ENCODE results near the gene ALKBH2.

DNA sequence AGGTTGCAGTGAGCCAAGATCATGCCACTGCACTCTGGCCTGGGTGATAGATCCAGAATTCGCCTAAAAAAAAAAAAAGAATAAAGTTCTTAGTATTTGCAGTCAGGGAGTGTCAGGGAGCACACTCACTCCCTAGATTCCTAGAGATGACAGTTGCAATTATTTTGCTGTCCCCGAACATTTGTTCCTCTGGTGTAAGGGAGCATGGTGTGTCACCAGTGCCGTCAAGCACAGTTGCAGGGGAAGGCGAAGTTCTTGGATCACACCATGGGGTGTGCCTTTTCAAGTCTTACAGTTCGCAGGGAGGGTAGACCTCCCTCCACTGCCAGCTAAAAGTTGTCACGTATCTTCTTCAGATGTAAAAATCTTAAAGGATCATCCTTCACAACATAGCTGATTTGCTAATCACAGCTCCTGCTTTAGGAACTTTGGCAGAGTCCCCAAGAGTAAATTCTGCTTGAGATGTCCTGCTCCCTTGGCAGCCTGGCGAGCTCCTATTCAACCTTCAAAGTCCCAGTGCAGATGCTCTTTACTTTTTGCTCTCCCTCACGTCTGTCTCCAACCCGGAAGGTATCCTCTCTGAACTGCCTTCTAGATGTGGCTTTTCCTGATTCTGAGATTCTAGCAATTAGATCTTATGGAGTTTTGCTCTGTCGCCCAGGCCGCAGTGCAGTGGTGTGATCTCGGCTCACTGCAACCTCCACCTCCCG, 34.4 kb upstream of the ALKBH2 start:
- TF ChIP-seq POLR2AphosphoS5 (IDR thresholded peaks at IDR 0.05; ENCODE audit: low read depth) = no peak
- no peak for TF ChIP-seq CTCF (IDR thresholded peaks at IDR 0.05; ENCODE audit: insufficient read depth, low read length)
- TF ChIP-seq, protein P1, sequence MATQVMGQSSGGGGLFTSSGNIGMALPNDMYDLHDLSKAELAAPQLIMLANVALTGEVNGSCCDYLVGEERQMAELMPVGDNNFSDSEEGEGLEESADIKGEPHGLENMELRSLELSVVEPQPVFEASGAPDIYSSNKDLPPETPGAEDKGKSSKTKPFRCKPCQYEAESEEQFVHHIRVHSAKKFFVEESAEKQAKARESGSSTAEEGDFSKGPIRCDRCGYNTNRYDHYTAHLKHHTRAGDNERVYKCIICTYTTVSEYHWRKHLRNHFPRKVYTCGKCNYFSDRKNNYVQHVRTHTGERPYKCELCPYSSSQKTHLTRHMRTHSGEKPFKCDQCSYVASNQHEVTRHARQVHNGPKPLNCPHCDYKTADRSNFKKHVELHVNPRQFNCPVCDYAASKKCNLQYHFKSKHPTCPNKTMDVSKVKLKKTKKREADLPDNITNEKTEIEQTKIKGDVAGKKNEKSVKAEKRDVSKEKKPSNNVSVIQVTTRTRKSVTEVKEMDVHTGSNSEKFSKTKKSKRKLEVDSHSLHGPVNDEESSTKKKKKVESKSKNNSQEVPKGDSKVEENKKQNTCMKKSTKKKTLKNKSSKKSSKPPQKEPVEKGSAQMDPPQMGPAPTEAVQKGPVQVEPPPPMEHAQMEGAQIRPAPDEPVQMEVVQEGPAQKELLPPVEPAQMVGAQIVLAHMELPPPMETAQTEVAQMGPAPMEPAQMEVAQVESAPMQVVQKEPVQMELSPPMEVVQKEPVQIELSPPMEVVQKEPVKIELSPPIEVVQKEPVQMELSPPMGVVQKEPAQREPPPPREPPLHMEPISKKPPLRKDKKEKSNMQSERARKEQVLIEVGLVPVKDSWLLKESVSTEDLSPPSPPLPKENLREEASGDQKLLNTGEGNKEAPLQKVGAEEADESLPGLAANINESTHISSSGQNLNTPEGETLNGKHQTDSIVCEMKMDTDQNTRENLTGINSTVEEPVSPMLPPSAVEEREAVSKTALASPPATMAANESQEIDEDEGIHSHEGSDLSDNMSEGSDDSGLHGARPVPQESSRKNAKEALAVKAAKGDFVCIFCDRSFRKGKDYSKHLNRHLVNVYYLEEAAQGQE (IDR thresholded peaks at IDR 0.05; ENCODE audit: insufficient replicate concordance, low read depth) = no peak

All from HL-60 (cell line).